ENCODE results near the gene BLCAP. TPM values are rescaled to one million over a fixed set of nuclear protein-coding genes. Genes with fewer than 3 reads are reported as not detected.

The BLCAP gene
- total and polyA plus RNA-seq, 2 experiments from 2014 or later = 62.2 to 64.8 TPM

DNA sequence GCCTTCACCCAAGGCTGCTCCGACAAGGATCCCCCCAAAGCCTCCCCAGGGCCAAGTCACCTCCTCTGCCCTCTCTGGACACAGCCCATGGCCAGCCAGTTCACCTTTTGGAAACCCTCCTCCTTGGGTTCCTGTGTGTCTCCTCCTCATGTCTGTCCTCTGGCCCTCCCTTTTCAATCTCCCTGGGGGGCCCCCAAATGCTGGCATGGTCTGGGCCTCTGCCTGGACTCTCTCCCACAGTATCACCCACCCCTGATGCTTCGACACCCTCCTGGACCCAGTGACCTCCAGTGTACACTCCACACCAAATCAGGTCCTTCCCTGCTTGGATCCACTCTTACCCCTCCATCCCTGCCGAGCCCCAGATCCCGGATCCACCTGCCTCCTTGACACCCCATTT lies 53.3 kb downstream of the BLCAP start:
- H3K27me3 ChIP-seq (ENCODE audit: insufficient read depth) = no peaks in the 10 kb centered on the region
- no peak overlapping the region for H3K4me2 ChIP-seq
- H3K4me3 ChIP-seq = no peak overlapping the region
- Mint-ChIP-seq H3K4me1 (no peaks in the 10 kb centered on the region; the same call in 2 of the 3 replicates), H3K27ac (no peak overlapping the region), H3K27me3 (ENCODE audit: insufficient read depth, low read depth, poor library complexity) (peaks cover 5% of the 10 kb centered on the region), H3K4me3 (no peak overlapping the region), H3K36me3 (ENCODE audit: low read depth) (no peaks in the 10 kb centered on the region; the same call in 2 of the 3 replicates), H3K9me3 (peaks cover 3% of the 10 kb centered on the region; the same call in 1 of the 3 replicates)
- H3F3A ChIP-seq (replicated peaks; ENCODE audit: low read depth) = no peaks in the 10 kb centered on the region
- no peaks in the 10 kb centered on the region for H3K4me1 ChIP-seq (ENCODE audit: insufficient read depth)
- no peaks in the 10 kb centered on the region for H3K36me3 ChIP-seq (ENCODE audit: insufficient read depth)
- 0 out of 2 replicates have a peak, but pooled peaks cover under 1% of the 10 kb centered on the region for H3K9me2 ChIP-seq (ENCODE audit: insufficient read depth)
- ATAC-seq (no peak), DNase-seq (ENCODE audit: low spot score) (no peak)
- no peaks in the 10 kb centered on the region for H3K79me2 ChIP-seq (replicated peaks; ENCODE audit: insufficient read depth)
- TF ChIP-seq, protein P1, sequence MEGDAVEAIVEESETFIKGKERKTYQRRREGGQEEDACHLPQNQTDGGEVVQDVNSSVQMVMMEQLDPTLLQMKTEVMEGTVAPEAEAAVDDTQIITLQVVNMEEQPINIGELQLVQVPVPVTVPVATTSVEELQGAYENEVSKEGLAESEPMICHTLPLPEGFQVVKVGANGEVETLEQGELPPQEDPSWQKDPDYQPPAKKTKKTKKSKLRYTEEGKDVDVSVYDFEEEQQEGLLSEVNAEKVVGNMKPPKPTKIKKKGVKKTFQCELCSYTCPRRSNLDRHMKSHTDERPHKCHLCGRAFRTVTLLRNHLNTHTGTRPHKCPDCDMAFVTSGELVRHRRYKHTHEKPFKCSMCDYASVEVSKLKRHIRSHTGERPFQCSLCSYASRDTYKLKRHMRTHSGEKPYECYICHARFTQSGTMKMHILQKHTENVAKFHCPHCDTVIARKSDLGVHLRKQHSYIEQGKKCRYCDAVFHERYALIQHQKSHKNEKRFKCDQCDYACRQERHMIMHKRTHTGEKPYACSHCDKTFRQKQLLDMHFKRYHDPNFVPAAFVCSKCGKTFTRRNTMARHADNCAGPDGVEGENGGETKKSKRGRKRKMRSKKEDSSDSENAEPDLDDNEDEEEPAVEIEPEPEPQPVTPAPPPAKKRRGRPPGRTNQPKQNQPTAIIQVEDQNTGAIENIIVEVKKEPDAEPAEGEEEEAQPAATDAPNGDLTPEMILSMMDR (conservative IDR thresholded peaks at IDR 0.05; ENCODE audit: low read depth in 2 of 2) = no peak
- no peak for TF ChIP-seq CREB1 (CRISPR knock-in tag; IDR thresholded peaks at IDR 0.05; ENCODE audit: low read depth)
- TF ChIP-seq, protein P2, sequence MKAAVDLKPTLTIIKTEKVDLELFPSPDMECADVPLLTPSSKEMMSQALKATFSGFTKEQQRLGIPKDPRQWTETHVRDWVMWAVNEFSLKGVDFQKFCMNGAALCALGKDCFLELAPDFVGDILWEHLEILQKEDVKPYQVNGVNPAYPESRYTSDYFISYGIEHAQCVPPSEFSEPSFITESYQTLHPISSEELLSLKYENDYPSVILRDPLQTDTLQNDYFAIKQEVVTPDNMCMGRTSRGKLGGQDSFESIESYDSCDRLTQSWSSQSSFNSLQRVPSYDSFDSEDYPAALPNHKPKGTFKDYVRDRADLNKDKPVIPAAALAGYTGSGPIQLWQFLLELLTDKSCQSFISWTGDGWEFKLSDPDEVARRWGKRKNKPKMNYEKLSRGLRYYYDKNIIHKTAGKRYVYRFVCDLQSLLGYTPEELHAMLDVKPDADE (IDR thresholded peaks at IDR 0.05) = no peak
- TF ChIP-seq STAT1 (IDR thresholded peaks at IDR 0.05; ENCODE audit: unreplicated experiment) = no peak
- TF ChIP-seq JUNB (IDR thresholded peaks at IDR 0.05; ENCODE audit: unreplicated experiment) = no peak
- no peak for TF ChIP-seq ZNF114 (CRISPR knock-in tag; IDR thresholded peaks at IDR 0.05)
- TF ChIP-seq, protein P3, sequence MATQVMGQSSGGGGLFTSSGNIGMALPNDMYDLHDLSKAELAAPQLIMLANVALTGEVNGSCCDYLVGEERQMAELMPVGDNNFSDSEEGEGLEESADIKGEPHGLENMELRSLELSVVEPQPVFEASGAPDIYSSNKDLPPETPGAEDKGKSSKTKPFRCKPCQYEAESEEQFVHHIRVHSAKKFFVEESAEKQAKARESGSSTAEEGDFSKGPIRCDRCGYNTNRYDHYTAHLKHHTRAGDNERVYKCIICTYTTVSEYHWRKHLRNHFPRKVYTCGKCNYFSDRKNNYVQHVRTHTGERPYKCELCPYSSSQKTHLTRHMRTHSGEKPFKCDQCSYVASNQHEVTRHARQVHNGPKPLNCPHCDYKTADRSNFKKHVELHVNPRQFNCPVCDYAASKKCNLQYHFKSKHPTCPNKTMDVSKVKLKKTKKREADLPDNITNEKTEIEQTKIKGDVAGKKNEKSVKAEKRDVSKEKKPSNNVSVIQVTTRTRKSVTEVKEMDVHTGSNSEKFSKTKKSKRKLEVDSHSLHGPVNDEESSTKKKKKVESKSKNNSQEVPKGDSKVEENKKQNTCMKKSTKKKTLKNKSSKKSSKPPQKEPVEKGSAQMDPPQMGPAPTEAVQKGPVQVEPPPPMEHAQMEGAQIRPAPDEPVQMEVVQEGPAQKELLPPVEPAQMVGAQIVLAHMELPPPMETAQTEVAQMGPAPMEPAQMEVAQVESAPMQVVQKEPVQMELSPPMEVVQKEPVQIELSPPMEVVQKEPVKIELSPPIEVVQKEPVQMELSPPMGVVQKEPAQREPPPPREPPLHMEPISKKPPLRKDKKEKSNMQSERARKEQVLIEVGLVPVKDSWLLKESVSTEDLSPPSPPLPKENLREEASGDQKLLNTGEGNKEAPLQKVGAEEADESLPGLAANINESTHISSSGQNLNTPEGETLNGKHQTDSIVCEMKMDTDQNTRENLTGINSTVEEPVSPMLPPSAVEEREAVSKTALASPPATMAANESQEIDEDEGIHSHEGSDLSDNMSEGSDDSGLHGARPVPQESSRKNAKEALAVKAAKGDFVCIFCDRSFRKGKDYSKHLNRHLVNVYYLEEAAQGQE (IDR thresholded peaks at IDR 0.05; ENCODE audit: unreplicated experiment) = no peak
- no peak for TF ChIP-seq EZH2phosphoT487 (IDR thresholded peaks at IDR 0.05; ENCODE audit: unreplicated experiment)
- no peak for TF ChIP-seq EZH2 (IDR thresholded peaks at IDR 0.05; ENCODE audit: low read depth, unreplicated experiment)
- TF ChIP-seq NANOG (IDR thresholded peaks at IDR 0.05; ENCODE audit: borderline replicate concordance) = no peak
- TF ChIP-seq POLR2AphosphoS5 (IDR thresholded peaks at IDR 0.05; ENCODE audit: low read depth) = no peak
- TF ChIP-seq ZNF331 (CRISPR knock-in tag; IDR thresholded peaks at IDR 0.05; ENCODE audit: low read depth) = no peak
- TF ChIP-seq, protein P4, sequence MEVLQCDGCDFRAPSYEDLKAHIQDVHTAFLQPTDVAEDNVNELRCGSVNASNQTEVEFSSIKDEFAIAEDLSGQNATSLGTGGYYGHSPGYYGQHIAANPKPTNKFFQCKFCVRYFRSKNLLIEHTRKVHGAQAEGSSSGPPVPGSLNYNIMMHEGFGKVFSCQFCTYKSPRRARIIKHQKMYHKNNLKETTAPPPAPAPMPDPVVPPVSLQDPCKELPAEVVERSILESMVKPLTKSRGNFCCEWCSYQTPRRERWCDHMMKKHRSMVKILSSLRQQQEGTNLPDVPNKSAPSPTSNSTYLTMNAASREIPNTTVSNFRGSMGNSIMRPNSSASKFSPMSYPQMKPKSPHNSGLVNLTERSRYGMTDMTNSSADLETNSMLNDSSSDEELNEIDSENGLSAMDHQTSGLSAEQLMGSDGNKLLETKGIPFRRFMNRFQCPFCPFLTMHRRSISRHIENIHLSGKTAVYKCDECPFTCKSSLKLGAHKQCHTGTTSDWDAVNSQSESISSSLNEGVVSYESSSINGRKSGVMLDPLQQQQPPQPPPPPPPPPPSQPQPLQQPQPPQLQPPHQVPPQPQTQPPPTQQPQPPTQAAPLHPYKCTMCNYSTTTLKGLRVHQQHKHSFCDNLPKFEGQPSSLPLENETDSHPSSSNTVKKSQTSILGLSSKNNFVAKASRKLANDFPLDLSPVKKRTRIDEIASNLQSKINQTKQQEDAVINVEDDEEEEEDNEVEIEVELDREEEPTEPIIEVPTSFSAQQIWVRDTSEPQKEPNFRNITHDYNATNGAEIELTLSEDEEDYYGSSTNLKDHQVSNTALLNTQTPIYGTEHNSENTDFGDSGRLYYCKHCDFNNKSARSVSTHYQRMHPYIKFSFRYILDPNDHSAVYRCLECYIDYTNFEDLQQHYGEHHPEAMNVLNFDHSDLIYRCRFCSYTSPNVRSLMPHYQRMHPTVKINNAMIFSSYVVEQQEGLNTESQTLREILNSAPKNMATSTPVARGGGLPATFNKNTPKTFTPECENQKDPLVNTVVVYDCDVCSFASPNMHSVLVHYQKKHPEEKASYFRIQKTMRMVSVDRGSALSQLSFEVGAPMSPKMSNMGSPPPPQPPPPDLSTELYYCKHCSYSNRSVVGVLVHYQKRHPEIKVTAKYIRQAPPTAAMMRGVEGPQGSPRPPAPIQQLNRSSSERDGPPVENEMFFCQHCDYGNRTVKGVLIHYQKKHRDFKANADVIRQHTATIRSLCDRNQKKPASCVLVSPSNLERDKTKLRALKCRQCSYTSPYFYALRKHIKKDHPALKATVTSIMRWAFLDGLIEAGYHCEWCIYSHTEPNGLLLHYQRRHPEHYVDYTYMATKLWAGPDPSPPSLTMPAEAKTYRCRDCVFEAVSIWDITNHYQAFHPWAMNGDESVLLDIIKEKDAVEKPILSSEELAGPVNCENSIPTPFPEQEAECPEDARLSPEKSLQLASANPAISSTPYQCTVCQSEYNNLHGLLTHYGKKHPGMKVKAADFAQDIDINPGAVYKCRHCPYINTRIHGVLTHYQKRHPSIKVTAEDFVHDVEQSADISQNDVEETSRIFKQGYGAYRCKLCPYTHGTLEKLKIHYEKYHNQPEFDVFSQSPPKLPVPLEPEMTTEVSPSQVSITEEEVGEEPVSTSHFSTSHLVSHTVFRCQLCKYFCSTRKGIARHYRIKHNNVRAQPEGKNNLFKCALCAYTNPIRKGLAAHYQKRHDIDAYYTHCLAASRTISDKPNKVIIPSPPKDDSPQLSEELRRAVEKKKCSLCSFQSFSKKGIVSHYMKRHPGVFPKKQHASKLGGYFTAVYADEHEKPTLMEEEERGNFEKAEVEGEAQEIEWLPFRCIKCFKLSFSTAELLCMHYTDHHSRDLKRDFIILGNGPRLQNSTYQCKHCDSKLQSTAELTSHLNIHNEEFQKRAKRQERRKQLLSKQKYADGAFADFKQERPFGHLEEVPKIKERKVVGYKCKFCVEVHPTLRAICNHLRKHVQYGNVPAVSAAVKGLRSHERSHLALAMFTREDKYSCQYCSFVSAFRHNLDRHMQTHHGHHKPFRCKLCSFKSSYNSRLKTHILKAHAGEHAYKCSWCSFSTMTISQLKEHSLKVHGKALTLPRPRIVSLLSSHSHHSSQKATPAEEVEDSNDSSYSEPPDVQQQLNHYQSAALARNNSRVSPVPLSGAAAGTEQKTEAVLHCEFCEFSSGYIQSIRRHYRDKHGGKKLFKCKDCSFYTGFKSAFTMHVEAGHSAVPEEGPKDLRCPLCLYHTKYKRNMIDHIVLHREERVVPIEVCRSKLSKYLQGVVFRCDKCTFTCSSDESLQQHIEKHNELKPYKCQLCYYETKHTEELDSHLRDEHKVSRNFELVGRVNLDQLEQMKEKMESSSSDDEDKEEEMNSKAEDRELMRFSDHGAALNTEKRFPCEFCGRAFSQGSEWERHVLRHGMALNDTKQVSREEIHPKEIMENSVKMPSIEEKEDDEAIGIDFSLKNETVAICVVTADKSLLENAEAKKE (CRISPR knock-in tag; IDR thresholded peaks at IDR 0.05) = no peak
- no peaks in the 10 kb centered on the region for H4K20me1 ChIP-seq (replicated peaks; ENCODE audit: insufficient read depth)
- no peak overlapping the region for H2AFZ ChIP-seq
- H3K27ac ChIP-seq (ENCODE audit: low read depth) = no peak overlapping the region

Data from GM23338 (cell line).